ENCODE data around the gene GM2A.
A peak's percentile ranks its signal among the peaks of the same experiment; 100 is the strongest.

The GM2A gene

DNA sequence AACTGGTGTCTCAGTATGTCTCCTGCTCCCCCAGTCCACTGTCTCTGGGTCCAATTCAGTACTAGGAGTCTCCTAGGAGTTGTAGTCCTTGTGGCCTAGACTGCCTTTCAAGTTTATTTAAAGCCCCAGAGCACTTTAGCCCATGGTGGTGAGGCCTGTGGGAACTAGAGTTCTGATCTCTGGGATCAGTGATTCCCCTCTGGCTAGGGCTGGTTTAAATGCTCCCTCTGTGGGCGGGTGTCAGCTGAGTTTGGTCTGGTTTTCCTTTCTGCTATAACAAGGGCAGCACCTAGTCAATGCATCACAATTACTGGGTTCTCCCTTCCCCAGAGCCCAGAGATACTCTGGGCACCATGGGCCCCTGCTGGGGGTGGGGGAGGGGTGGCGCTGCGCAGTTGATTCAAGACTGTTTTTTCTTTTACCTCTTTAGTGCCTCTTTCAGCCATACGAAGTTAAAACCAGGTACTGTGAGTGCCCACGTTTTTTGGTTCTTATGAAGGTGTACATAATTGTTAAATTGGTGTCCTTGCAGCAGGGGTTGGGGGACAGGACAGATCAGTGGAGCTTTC, 59.9 kb downstream of the GM2A start:
- Histone ChIP-seq H3K27ac (no peak overlapping the region), H3K4me3 (ENCODE audit: low read depth, low read length) (no peak overlapping the region), H3K36me3 (no peaks in the 10 kb centered on the region), H3K9me3 (ENCODE audit: severe bottlenecking) (no peaks in the 10 kb centered on the region), H3K27me3 (ENCODE audit: insufficient read depth, low read depth, severe bottlenecking) (no peaks in the 10 kb centered on the region)
- TF ChIP-seq, protein P1, sequence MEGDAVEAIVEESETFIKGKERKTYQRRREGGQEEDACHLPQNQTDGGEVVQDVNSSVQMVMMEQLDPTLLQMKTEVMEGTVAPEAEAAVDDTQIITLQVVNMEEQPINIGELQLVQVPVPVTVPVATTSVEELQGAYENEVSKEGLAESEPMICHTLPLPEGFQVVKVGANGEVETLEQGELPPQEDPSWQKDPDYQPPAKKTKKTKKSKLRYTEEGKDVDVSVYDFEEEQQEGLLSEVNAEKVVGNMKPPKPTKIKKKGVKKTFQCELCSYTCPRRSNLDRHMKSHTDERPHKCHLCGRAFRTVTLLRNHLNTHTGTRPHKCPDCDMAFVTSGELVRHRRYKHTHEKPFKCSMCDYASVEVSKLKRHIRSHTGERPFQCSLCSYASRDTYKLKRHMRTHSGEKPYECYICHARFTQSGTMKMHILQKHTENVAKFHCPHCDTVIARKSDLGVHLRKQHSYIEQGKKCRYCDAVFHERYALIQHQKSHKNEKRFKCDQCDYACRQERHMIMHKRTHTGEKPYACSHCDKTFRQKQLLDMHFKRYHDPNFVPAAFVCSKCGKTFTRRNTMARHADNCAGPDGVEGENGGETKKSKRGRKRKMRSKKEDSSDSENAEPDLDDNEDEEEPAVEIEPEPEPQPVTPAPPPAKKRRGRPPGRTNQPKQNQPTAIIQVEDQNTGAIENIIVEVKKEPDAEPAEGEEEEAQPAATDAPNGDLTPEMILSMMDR (IDR thresholded peaks at IDR 0.05; ENCODE audit: low read depth, low read length), result no peak
- DNase-seq, result no peak

DNA sequence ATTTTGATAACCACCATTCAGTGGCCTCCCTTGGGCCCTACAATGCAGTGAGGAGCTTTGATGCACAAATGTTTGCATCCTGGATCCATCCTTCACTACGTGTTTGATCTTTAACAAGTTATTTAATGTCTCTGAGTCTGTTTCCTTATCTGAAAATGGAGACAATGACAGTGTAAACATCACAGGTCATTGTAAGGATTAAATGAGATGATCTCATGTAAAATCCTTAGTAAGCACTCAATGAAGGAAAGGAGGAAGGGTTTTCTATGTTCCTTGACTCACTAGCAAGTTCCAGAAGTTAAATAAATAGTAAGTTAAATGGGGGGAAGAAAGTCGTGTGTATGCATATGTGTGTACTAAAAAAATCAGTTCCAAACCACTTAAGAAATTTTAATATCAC, 60.4 kb downstream of the GM2A start:
- Histone ChIP-seq H3K4me3 (ENCODE audit: low read depth, low read length) (no peak overlapping the region), H3K27ac (no peak overlapping the region), H3K36me3 (no peaks in the 10 kb centered on the region), H3K9me3 (ENCODE audit: severe bottlenecking) (no peaks in the 10 kb centered on the region), H3K27me3 (ENCODE audit: insufficient read depth, low read depth, severe bottlenecking) (no peaks in the 10 kb centered on the region)
- DNase-seq, result no peak
- TF ChIP-seq, protein P1 (IDR thresholded peaks at IDR 0.05; ENCODE audit: low read depth, low read length), result no peak

DNA sequence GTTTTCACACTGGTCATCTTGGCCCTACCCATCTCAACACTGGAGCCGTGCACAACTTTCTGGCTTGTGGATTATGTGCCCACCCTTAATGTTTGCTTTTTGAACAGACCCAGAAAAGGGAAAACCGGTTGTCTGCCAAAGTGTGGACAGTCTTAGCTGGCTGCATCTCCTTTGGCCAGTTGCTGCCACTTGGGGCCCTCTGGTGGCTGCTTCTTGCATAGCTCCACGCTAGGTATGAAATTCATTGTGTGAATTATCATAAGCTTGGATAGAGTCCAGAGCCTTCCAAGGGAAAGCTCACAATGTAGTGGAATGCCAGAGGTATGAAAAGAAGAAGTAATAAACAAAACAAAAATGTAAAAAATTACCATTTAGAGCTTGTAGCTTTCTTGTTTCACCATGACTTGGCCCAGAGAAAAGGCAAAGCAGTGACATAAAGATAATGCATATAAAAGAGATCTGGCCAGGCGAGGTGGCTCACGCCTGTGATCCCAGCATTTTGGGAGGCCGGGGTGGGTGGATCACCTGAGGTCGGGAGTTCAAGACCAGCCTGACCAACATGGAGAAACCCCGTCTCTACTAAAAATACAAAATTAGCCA, 63.1 kb downstream of the GM2A start:
- Histone ChIP-seq H3K36me3 (no peaks in the 10 kb centered on the region), H3K27me3 (ENCODE audit: insufficient read depth, low read depth, severe bottlenecking) (no peaks in the 10 kb centered on the region), H3K27ac (no peak overlapping the region), H3K4me3 (ENCODE audit: low read depth, low read length) (no peak overlapping the region), H3K9me3 (ENCODE audit: severe bottlenecking) (no peaks in the 10 kb centered on the region)
- TF ChIP-seq, protein P1 (IDR thresholded peaks at IDR 0.05; ENCODE audit: low read depth, low read length), result peak; percentile 76
- DNase-seq, result peak; percentile 74

DNA sequence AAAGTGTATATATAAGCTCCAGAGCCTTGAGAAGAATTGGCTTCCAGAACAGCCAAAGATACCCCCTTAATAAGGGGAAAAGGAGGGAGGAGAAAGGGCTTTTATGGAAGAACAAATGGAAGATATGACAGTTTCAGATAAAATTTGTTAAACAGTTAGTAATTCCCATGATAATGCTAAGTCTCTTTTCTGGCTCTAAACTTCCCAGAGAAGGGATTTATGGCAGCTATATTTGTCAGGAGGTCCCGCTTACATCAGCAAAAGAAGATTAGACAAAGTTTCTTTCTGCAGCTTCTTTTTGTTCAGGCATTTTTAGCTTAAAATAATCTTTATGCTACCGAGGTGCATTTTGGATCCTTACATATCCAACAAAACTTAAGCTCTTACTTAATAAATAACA, 64.9 kb downstream of the GM2A start:
- no peak overlapping the region for H3K4me3 ChIP-seq (ENCODE audit: low read depth, low read length)
- H3K27ac ChIP-seq, result no peak overlapping the region
- no peaks in the 10 kb centered on the region for H3K9me3 ChIP-seq (ENCODE audit: severe bottlenecking)
- H3K27me3 ChIP-seq (ENCODE audit: insufficient read depth, low read depth, severe bottlenecking), result no peaks in the 10 kb centered on the region
- TF ChIP-seq, protein P1 (IDR thresholded peaks at IDR 0.05; ENCODE audit: low read depth, low read length), result no peak
- DNase-seq, result no peak
- no peaks in the 10 kb centered on the region for H3K36me3 ChIP-seq

DNA sequence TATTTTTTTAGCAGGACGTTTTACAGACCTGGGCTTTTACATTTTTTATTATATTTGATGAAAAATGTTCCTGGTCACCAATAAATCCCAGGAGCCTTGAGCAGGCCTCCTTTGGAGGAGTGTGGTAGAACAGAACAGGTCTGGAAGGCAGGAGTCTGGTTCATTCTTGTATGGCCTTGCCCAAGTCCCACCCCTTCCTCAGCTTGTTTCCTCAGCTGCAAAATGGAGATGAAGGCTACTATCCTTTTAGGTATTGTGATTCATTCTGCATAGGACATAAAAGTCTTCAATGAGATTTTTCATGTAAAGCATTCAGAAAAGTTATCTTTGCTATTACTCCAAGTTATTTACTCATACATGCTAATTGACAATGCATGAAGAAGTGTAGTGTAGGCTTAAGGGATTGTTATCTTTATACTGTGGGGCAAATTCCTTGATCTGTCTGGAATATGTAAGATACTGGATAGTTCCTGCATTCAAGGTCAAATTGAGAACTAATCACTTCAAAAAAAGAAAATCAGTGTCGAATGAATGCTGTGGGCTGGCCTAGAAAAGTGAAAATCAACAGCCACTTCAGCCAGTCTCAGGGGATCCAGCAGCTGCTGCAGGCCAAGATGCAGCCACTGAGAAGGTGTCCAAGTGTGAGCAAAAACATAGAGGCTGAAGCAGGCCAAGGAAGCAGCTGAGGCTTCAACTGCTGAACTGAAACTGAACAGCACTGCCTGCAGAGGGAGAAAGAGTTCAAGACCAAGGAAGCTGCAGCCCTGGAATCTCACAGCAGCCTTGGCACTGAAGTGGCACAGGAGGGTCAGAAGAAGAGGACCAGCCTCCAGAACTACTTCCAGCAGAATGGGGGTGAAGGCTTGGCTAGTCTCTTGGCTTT, 66.1 kb downstream of the GM2A start:
- Histone ChIP-seq H3K27me3 (ENCODE audit: insufficient read depth, low read depth, severe bottlenecking) (no peaks in the 10 kb centered on the region), H3K9me3 (ENCODE audit: severe bottlenecking) (no peaks in the 10 kb centered on the region), H3K36me3 (no peaks in the 10 kb centered on the region), H3K4me3 (ENCODE audit: low read depth, low read length) (no peak overlapping the region), H3K27ac (no peak overlapping the region)
- TF ChIP-seq, protein P1 (IDR thresholded peaks at IDR 0.05; ENCODE audit: low read depth, low read length), result peak; percentile 37; the same call in 1 of the 2 replicates
- peak; percentile 13 for DNase-seq
